Measurements from ENCODE around the gene KIF20B. TPM values are rescaled to one million over a fixed set of nuclear protein-coding genes. Genes with fewer than 3 reads are reported as not detected.

The KIF20B gene
- polyA plus RNA-seq, 1 donor (not counting 4 experiments of a cell fraction or from before 2014, with no cell fraction given) = 9.2 TPM

GRCh38 chr10:89750441-89750840, 49.1 kb downstream of the KIF20B start:
- Histone ChIP-seq H4K20me1 (ENCODE audit: control insufficient read depth, extremely low read depth, insufficient read depth, low read length) (no peaks in the 10 kb centered on the region), H3K9ac (ENCODE audit: control insufficient read depth, extremely low read depth, insufficient read depth, low read length) (no peak overlapping the region), H3K9me1 (ENCODE audit: control insufficient read depth, extremely low read depth, insufficient read depth, low read length) (no peaks in the 10 kb centered on the region), H3K27ac (ENCODE audit: control insufficient read depth, insufficient read depth, low read length) (no peak overlapping the region), H3K9me3 (ENCODE audit: control insufficient read depth, low read depth, low read length) (no peaks in the 10 kb centered on the region), H3K79me2 (ENCODE audit: control insufficient read depth, insufficient read depth, low read length) (no peaks in the 10 kb centered on the region), H3K4me3 (ENCODE audit: control insufficient read depth in 2 of 3, extremely low read depth in 1 of 3, insufficient read depth in 2 of 3, low read depth in 1 of 3, low read length in 3 of 3) (no peak overlapping the region), H2AFZ (ENCODE audit: control insufficient read depth, low read length) (no peak overlapping the region), H3K36me3 (ENCODE audit: control insufficient read depth in 2 of 2, extremely low read depth in 1 of 2, insufficient read depth in 2 of 2, low read length in 2 of 2) (peaks cover 3% of the 10 kb centered on the region in 2 experiments), H3K4me1 (ENCODE audit: control insufficient read depth, extremely low read depth, insufficient read depth, low read length) (no peaks in the 10 kb centered on the region), H3K27me3 (ENCODE audit: control insufficient read depth, extremely low read depth, insufficient read depth, low read length) (no peaks in the 10 kb centered on the region), H3K4me2 (ENCODE audit: control insufficient read depth, extremely low read depth, insufficient read depth, low read depth, low read length) (no peak overlapping the region)
- dilution Hi-C loops (cut with MboI; ENCODE audit: extremely low pct_ligation_motif_present, low sequenced_read_pairs) = no loop called here
- TF ChIP-seq CTCF (optimal IDR thresholded peaks at IDR 0.05 in 1 of 3, IDR thresholded peaks at IDR 0.05 in 1 of 3, conservative IDR thresholded peaks at IDR 0.05 in 1 of 3; ENCODE audit: extremely low read depth in 1 of 3, insufficient read depth in 2 of 3, low read length in 3 of 3) (no peak), EZH2 (IDR thresholded peaks at IDR 0.05; ENCODE audit: low read length) (no peak)
- DNase-seq (ENCODE audit: low read depth, low spot score) (no peak), FAIRE-seq (no peak)

GRCh38 chr10:89755374-89755773, 54.0 kb downstream of the KIF20B start:
- H3K4me1 ChIP-seq (ENCODE audit: control insufficient read depth, extremely low read depth, insufficient read depth, low read length) = no peaks in the 10 kb centered on the region
- DNase-seq (ENCODE audit: low read depth, low spot score) = no peak
- peaks cover 2 to 7% of the 10 kb centered on the region in 2 experiments for H3K36me3 ChIP-seq (ENCODE audit: control insufficient read depth in 2 of 2, extremely low read depth in 1 of 2, insufficient read depth in 2 of 2, low read length in 2 of 2)
- no peaks in the 10 kb centered on the region for H4K20me1 ChIP-seq (ENCODE audit: control insufficient read depth, extremely low read depth, insufficient read depth, low read length)
- no peak overlapping the region for H3K4me3 ChIP-seq (ENCODE audit: control insufficient read depth in 2 of 3, extremely low read depth in 1 of 3, insufficient read depth in 2 of 3, low read depth in 1 of 3, low read length in 3 of 3)
- TF ChIP-seq CTCF (optimal IDR thresholded peaks at IDR 0.05 in 1 of 3, IDR thresholded peaks at IDR 0.05 in 1 of 3, conservative IDR thresholded peaks at IDR 0.05 in 1 of 3; ENCODE audit: extremely low read depth in 1 of 3, insufficient read depth in 2 of 3, low read length in 3 of 3) (no peak), EZH2 (IDR thresholded peaks at IDR 0.05; ENCODE audit: low read length) (no peak)
- no peaks in the 10 kb centered on the region for H3K9me3 ChIP-seq (ENCODE audit: control insufficient read depth, low read depth, low read length)
- H3K9me1 ChIP-seq (ENCODE audit: control insufficient read depth, extremely low read depth, insufficient read depth, low read length) = no peaks in the 10 kb centered on the region
- H3K79me2 ChIP-seq (ENCODE audit: control insufficient read depth, insufficient read depth, low read length) = no peaks in the 10 kb centered on the region
- H3K27me3 ChIP-seq (ENCODE audit: control insufficient read depth, extremely low read depth, insufficient read depth, low read length) = no peaks in the 10 kb centered on the region
- FAIRE-seq = no peak
- dilution Hi-C loops (cut with MboI; ENCODE audit: extremely low pct_ligation_motif_present, low sequenced_read_pairs) = no loop called here
- no peak overlapping the region for H3K4me2 ChIP-seq (ENCODE audit: control insufficient read depth, extremely low read depth, insufficient read depth, low read depth, low read length)
- H3K9ac ChIP-seq (ENCODE audit: control insufficient read depth, extremely low read depth, insufficient read depth, low read length) = no peak overlapping the region
- no peak overlapping the region for H2AFZ ChIP-seq (ENCODE audit: control insufficient read depth, low read length)
- no peak overlapping the region for H3K27ac ChIP-seq (ENCODE audit: control insufficient read depth, insufficient read depth, low read length)

Measured in keratinocyte (primary cell).